HG03135 (cell line): ENCODE data around the gene ROBO1.

Experiments used
- ATAC-seq: cut with Tn5 transposase; IDR thresholded peaks from one replicate; pipeline ENCODE4 v1.9.1; 2021; ENCODE audit warnings: mild to moderate bottlenecking, moderate library complexity; ENCODE audit not compliant: unreplicated experiment

Gene ROBO1

GRCh38 chr3:79477242-79477641 lies 290.6 kb downstream of the ROBO1 start:
- ATAC-seq, result no peak

- no peak for ATAC-seq
Measured at GRCh38 chr3:79473993-79474392, 293.8 kb downstream of the ROBO1 start.

GRCh38 chr3:79467721-79468120 lies 300.1 kb downstream of the ROBO1 start:
- ATAC-seq, result no peak

- no peak for ATAC-seq
Measured at GRCh38 chr3:79461129-79461792, 306.5 kb downstream of the ROBO1 start.

GRCh38 chr3:79453600-79453999 lies 314.2 kb downstream of the ROBO1 start:
- ATAC-seq, result no peak

GRCh38 chr3:79436387-79436786 lies 331.4 kb downstream of the ROBO1 start:
- no peak for ATAC-seq

DNA sequence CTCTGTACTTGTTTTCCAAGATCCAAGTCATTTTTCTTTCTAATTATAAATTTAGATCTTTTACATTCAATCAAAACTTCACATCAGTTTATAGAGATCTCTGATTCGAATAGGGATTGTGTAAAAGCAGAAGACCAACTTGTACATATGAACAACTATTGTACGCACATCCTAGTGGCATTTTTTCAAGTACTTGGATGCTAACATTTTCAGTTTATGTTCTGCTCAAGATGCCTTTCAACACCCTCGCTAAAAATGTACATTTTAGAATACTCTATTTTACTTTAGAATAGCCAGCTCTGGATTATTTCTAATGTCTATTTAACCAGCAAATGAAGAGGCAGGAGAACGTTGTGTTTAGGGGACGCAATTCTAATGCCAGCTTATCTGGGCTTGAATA lies 340.7 kb downstream of the ROBO1 start:
- no peak for ATAC-seq

GRCh38 chr3:79424811-79425210 lies 343.0 kb downstream of the ROBO1 start:
- ATAC-seq, result no peak

- ATAC-seq, result no peak
Measured at GRCh38 chr3:79423417-79423816, 344.4 kb downstream of the ROBO1 start.

- no peak for ATAC-seq
Measured at GRCh38 chr3:79421273-79421672, 346.5 kb downstream of the ROBO1 start.

DNA sequence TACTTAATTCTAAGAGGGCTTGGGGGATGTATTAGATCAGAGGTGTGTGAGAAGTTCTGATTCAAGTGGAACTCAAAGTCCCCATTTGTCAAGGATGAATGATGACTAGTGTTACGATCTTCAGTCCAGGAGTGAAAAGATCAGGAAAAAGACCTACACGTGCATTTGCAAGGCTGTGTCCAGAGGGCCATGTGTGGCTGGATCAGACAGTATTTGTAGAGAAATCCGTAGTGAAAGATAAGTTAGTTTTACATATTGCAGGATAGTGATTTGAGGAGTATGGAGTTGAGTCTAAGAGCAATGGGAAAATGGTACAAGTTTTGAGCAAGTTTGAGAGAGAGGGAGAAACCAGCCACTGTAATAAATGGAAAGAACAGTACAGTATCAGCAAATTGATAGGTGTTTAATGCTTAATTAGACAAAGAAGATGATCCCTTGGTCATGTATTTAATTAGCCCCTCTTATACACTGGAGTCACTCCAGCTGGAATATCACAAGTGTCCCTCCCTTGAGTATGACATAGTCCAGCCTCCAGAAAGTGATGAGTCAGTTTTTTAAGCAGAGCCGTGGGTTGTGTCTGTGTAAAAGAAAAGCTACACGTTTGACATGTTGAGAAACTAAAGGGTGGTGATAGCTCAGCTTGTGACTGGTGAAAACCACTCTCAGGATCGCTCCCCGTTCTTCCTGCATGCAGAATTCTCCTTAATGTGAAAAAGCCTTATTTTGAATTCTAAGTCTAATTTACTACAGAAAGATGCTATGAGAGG lies 348.8 kb downstream of the ROBO1 start:
- no peak for ATAC-seq

GRCh38 chr3:79415356-79415755 lies 352.4 kb downstream of the ROBO1 start:
- ATAC-seq, result no peak

DNA sequence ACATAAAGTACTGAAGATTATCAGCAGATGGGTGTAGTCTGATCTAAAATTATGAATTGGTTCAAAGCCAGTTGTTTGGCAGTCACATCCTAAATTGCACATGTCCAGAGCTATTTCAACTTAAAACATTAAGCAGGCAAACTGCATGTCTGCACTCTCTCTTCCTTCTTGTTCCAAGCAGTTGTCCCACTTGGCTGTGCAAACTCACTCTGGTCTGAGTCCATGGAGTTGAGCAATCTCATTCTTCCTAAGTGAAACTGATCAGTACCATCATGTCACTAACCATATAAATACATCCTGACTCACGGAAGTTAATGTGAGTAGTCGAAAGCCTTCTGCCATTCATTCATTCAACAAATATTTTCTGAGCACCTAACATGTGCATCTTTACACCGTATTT lies 353.0 kb downstream of the ROBO1 start:
- ATAC-seq, result no peak

GRCh38 chr3:79414035-79414434 lies 353.8 kb downstream of the ROBO1 start:
- no peak for ATAC-seq

DNA sequence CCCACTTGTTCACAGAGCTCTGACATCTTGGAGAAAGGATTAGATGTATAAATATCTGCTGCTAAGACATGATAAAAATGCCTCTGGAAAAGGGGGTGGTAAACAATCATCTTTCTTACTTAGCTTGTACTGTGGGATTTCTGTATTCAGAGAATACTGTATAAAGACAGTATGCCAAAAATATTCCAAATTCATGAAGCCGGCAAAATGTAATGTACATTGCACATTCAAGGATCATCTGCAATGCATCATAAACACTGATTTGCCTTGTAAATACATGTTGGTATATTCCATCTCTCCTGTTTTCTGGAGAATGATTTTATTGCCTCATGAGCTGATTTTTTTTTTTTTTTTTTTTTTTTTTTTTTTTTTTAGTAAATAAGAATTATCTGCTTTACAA lies 355.3 kb downstream of the ROBO1 start:
- no peak for ATAC-seq

DNA sequence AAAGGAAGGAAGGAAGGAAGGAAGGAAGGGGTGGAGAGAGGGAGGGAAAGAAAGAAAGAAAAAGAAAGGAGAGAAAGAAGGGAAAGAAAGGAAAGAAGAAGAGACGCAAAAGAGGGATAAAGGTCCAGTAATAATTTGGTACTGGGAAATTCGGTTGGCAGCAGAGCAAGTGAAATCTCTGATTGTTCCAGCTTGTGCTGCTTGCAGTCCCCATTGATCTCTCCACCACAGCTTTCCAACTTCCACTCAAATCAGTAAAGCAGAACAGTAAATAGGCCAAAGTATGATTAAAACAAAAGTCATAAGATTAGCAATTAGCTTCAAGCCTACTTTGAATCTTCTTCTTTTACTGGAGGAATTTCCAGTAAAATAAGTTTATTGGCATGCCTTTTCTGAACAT lies 357.2 kb downstream of the ROBO1 start:
- no peak for ATAC-seq

DNA sequence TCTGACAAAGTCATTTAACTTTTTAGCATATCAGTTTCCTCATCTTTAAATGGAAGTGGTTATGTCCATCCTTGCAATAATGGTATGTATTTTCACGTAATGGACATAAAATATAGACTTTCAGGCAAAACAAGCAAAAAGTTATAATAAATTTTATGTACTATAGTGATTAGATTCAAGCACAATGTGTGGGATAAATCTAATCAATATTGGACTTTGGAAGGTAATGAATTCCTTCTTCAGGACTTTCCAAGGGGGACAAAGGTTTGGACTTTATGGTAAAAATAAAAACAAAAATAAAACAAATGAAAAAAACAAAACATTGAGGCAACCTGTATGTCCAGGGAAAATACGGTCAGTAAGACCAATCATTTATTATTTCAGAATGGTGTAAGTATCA lies 357.7 kb downstream of the ROBO1 start:
- ATAC-seq, result no peak

GRCh38 chr3:79406175-79406574 lies 361.6 kb downstream of the ROBO1 start:
- no peak for ATAC-seq

DNA sequence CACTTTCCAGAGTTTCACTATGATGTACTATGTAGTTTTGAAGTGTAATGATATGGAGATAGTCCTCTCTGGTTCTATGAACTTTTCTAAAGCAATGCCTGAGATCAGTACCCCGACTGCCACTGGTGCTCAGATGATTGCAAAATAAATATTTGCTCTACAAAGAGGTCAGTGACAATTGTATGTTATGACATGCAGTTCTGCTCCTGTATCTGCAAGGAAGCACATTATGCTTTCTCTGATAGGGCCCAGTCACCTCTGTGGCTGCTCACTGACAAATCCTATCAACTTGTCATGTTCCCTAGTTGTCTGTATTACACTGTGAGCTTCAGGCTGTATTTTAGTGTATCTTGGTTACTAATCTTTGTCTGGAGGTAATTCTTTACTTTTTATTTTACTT lies 362.6 kb downstream of the ROBO1 start:
- no peak for ATAC-seq

DNA sequence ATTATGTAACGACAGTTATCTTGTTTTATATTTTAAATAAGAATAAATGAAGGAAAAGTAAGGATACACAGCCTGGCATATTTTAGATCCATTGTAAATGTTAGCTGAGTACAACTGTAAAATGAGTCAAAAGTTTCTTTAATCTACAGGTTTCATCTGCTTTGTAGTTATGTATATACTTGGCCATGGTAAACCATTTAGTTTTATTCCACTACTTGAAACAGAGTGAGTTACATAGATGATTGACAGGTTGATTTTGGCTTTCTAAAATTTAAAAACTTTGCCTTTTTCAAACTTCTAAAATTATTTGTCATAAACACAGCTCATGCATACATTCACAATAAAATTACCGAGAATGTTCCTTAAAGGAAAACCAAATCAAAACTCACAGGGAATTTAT lies 371.2 kb downstream of the ROBO1 start:
- no peak for ATAC-seq

GRCh38 chr3:79392479-79392878 lies 375.3 kb downstream of the ROBO1 start:
- no peak for ATAC-seq

- no peak for ATAC-seq
Measured at GRCh38 chr3:79390352-79390751, 377.4 kb downstream of the ROBO1 start.

- ATAC-seq, result no peak
Measured at GRCh38 chr3:79385211-79385610, 382.6 kb downstream of the ROBO1 start.
